Activated naive CD4-positive, alpha-beta T cell treated with anti-CD3 and anti-CD28 coated beads, Interleukin-2, amount 50 U/mL, for 72 hours (primary cell): ENCODE measurements around the gene OPTC. TPM values are rescaled to one million over a fixed set of nuclear protein-coding genes. Genes with fewer than 3 reads are reported as not detected.
"Not testable (repeated sequence)": the region's sequence is repeated elsewhere in the genome, so short reads cannot be mapped to it uniquely, and the experiment has no call there.

Source experiments
- ATAC-seq, 2 donors: fragments of 150-1000 bp; cut with Tn5 transposase; 2 replicates each; pipeline ENCODE4 v1.10.0; 2021; ENCODE audit warnings: mild to moderate bottlenecking in 2 of 2, moderate library complexity in 2 of 2
- DNase-seq, 2 donors: peaks; one replicate each; pipeline ENCODE4 v3.0.0; 2021 to 2022; ENCODE audit warnings: low spot score in 2 of 2
- H3K27ac Mint-ChIP-seq, 2 donors: one replicate each; pipeline ENCODE4 v1.8.0; 2022; ENCODE audit warnings: mild to moderate bottlenecking in 2 of 2, mixed read lengths in 2 of 2
- H3K36me3 Mint-ChIP-seq, 2 donors: one replicate each; pipeline ENCODE4 v1.8.0; 2022; ENCODE audit warnings: mixed read lengths in 2 of 2
- H3K9me3 Mint-ChIP-seq, 2 donors: one replicate each; pipeline ENCODE4 v1.8.0; 2022; ENCODE audit warnings: mixed read lengths in 2 of 2
- total RNA-seq, 2 donors: library from RNA; stranded (reverse); gene quantifications; one replicate each; pipeline ENCODE4 v1.2.3, GENCODE V29; 2022

OPTC gene
- total RNA-seq, 2 donors from 2014 or later = not detected

- Mint-ChIP-seq H3K27ac (no peak overlapping the region), H3K9me3 (no peaks in the 10 kb centered on the region), H3K36me3 (no peaks in the 10 kb centered on the region)
- no peak for ATAC-seq
- DNase-seq = no peak
These were observed 31.8 kb upstream of the OPTC start for GRCh38 chr1:203462143-203462542.

GRCh38 chr1:203462878-203463277 is 31.1 kb upstream of the OPTC start:
- ATAC-seq (no peak), DNase-seq (no peak)
- H3K36me3 Mint-ChIP-seq = no peaks in the 10 kb centered on the region
- H3K9me3 Mint-ChIP-seq = no peaks in the 10 kb centered on the region
- H3K27ac Mint-ChIP-seq = no peak overlapping the region

GRCh38 chr1:203463469-203464062 is 30.4 kb upstream of the OPTC start:
- no peak overlapping the region for H3K27ac Mint-ChIP-seq
- no peaks in the 10 kb centered on the region for H3K36me3 Mint-ChIP-seq
- no peaks in the 10 kb centered on the region for H3K9me3 Mint-ChIP-seq
- DNase-seq (no peak), ATAC-seq (peak in 1 of 2 donors; percentile 35)

- Mint-ChIP-seq H3K9me3 (no peaks in the 10 kb centered on the region), H3K36me3 (no peaks in the 10 kb centered on the region), H3K27ac (no peak overlapping the region)
- ATAC-seq (no peak), DNase-seq (no peak)
These were observed 29.7 kb upstream of the OPTC start for GRCh38 chr1:203464226-203464625.

- Mint-ChIP-seq H3K27ac (no peak overlapping the region), H3K36me3 (no peaks in the 10 kb centered on the region), H3K9me3 (no peaks in the 10 kb centered on the region)
- no peak for DNase-seq
- no peak for ATAC-seq
These were observed 29.2 kb upstream of the OPTC start for GRCh38 chr1:203464743-203465142.

GRCh38 chr1:203465146-203465798 is 28.7 kb upstream of the OPTC start:
- no peak for DNase-seq
- Mint-ChIP-seq H3K9me3 (no peaks in the 10 kb centered on the region), H3K36me3 (no peaks in the 10 kb centered on the region), H3K27ac (peak overlapping the region in 1 of 2 donors; percentile 26)
- ATAC-seq = no peak

- Mint-ChIP-seq H3K36me3 (no peaks in the 10 kb centered on the region), H3K9me3 (no peaks in the 10 kb centered on the region), H3K27ac (peak overlapping the region in 1 of 2 donors; percentile 26)
- ATAC-seq (no peak), DNase-seq (no peak)
These were observed 28.0 kb upstream of the OPTC start for GRCh38 chr1:203465948-203466347.

GRCh38 chr1:203466906-203467549 is 26.9 kb upstream of the OPTC start:
- H3K9me3 Mint-ChIP-seq, ATAC-seq, H3K27ac Mint-ChIP-seq, DNase-seq, H3K36me3 Mint-ChIP-seq: not testable (repeated sequence)

- no peak for ATAC-seq
- H3K9me3 Mint-ChIP-seq = no peaks in the 10 kb centered on the region
- H3K36me3 Mint-ChIP-seq = no peaks in the 10 kb centered on the region
- no peak overlapping the region for H3K27ac Mint-ChIP-seq
- no peak for DNase-seq
These were observed 26.4 kb upstream of the OPTC start for GRCh38 chr1:203467550-203467921.

- Mint-ChIP-seq H3K36me3 (no peaks in the 10 kb centered on the region), H3K27ac (no peak overlapping the region), H3K9me3 (no peaks in the 10 kb centered on the region)
- DNase-seq = no peak
- no peak for ATAC-seq
These were observed 25.6 kb upstream of the OPTC start for GRCh38 chr1:203468326-203468725.

GRCh38 chr1:203470240-203470639 is 23.7 kb upstream of the OPTC start:
- Mint-ChIP-seq H3K27ac (peak overlapping the region in 1 of 2 donors; percentile 82), H3K9me3 (no peaks in the 10 kb centered on the region), H3K36me3 (no peaks in the 10 kb centered on the region)
- ATAC-seq = no peak
- no peak for DNase-seq

GRCh38 chr1:203471841-203472240 is 22.1 kb upstream of the OPTC start:
- Mint-ChIP-seq H3K36me3 (no peaks in the 10 kb centered on the region), H3K9me3 (no peaks in the 10 kb centered on the region), H3K27ac (no peak overlapping the region)
- ATAC-seq (no peak), DNase-seq (no peak)

GRCh38 chr1:203473281-203473680 is 20.7 kb upstream of the OPTC start:
- no peak overlapping the region for H3K27ac Mint-ChIP-seq
- ATAC-seq = no peak
- no peaks in the 10 kb centered on the region for H3K36me3 Mint-ChIP-seq
- no peaks in the 10 kb centered on the region for H3K9me3 Mint-ChIP-seq
- no peak for DNase-seq

- no peak for DNase-seq
- no peaks in the 10 kb centered on the region for H3K9me3 Mint-ChIP-seq
- no peaks in the 10 kb centered on the region for H3K36me3 Mint-ChIP-seq
- no peak for ATAC-seq
- no peak overlapping the region for H3K27ac Mint-ChIP-seq
These were observed 20.1 kb upstream of the OPTC start for GRCh38 chr1:203473781-203474305.

GRCh38 chr1:203475012-203475981 is 18.7 kb upstream of the OPTC start, which contains the start of gene PRELP:
Gene PRELP (plus strand): TSS chr1:203475806. CDS start chr1:203483185, 7,379 bp downstream.
- H3K36me3 Mint-ChIP-seq = no peaks in the 10 kb centered on the region
- H3K27ac Mint-ChIP-seq = peak within 1 kb of the TSS in 1 of 2 donors; percentile 56
- no peak for ATAC-seq
- no peaks in the 10 kb centered on the region for H3K9me3 Mint-ChIP-seq
- no peak for DNase-seq

GRCh38 chr1:203476216-203476814 is 17.6 kb upstream of the OPTC start:
- DNase-seq (no peak), ATAC-seq (no peak)
- no peaks in the 10 kb centered on the region for H3K9me3 Mint-ChIP-seq
- no peaks in the 10 kb centered on the region for H3K36me3 Mint-ChIP-seq
- H3K27ac Mint-ChIP-seq = no peak overlapping the region
